Measurements from ENCODE around the gene PRPF38B.
A peak's percentile ranks its signal among the peaks of the same experiment; 100 is the strongest.

PRPF38B gene

GRCh38 chr1:108734171-108734865 is 42.2 kb downstream of the PRPF38B start:
- no peak for DNase-seq (ENCODE audit: low read depth in 1 of 2, low spot score in 1 of 2)
- in situ Hi-C loops (cut with HindIII; ENCODE audit: low pct_unique_long_range_greater_than_20kb, low sequenced_read_pairs) = no loop called here
- TF ChIP-seq JUND (IDR thresholded peaks at IDR 0.05; ENCODE audit: low read depth) = no peak

GRCh38 chr1:108742253-108742652 is 50.1 kb downstream of the PRPF38B start:
- in situ Hi-C loops (cut with HindIII; ENCODE audit: low pct_unique_long_range_greater_than_20kb, low sequenced_read_pairs) = no loop called here
- no peak for TF ChIP-seq JUND (IDR thresholded peaks at IDR 0.05; ENCODE audit: low read depth)
- no peak for DNase-seq (ENCODE audit: low read depth in 1 of 2, low spot score in 1 of 2)

GRCh38 chr1:108745980-108746381 is 53.9 kb downstream of the PRPF38B start:
- no peak for TF ChIP-seq JUND (IDR thresholded peaks at IDR 0.05; ENCODE audit: low read depth)
- in situ Hi-C loops (cut with HindIII; ENCODE audit: low pct_unique_long_range_greater_than_20kb, low sequenced_read_pairs) = no loop called here
- no peak for DNase-seq (ENCODE audit: low read depth in 1 of 2, low spot score in 1 of 2)

- no peak for TF ChIP-seq JUND (IDR thresholded peaks at IDR 0.05; ENCODE audit: low read depth)
- DNase-seq (ENCODE audit: low read depth in 1 of 2, low spot score in 1 of 2) = peak; percentile 77 to 96
- in situ Hi-C loops (cut with HindIII; ENCODE audit: low pct_unique_long_range_greater_than_20kb, low sequenced_read_pairs) = no loop called here
These were observed 54.5 kb downstream of the PRPF38B start, which contains the start of gene STXBP3 for GRCh38 chr1:108746382-108747170. Gene STXBP3, plus strand, starts transcription at chr1:108746674. Its CDS starts 64 bp downstream, at chr1:108746738.

- TF ChIP-seq JUND (IDR thresholded peaks at IDR 0.05; ENCODE audit: low read depth) = no peak
- in situ Hi-C loops (cut with HindIII; ENCODE audit: low pct_unique_long_range_greater_than_20kb, low sequenced_read_pairs) = no loop called here
- DNase-seq (ENCODE audit: low read depth in 1 of 2, low spot score in 1 of 2) = peak; percentile 45 to 72
These were observed 55.2 kb downstream of the PRPF38B start for GRCh38 chr1:108747171-108747850.

GRCh38 chr1:108747898-108748297 is 55.8 kb downstream of the PRPF38B start:
- DNase-seq (ENCODE audit: low read depth in 1 of 2, low spot score in 1 of 2) = no peak
- no peak for TF ChIP-seq JUND (IDR thresholded peaks at IDR 0.05; ENCODE audit: low read depth)
- in situ Hi-C loops (cut with HindIII; ENCODE audit: low pct_unique_long_range_greater_than_20kb, low sequenced_read_pairs) = no loop called here

- in situ Hi-C loops (cut with HindIII; ENCODE audit: low pct_unique_long_range_greater_than_20kb, low sequenced_read_pairs) = no loop called here
These were observed 57.0 kb downstream of the PRPF38B start for GRCh38 chr1:108749081-108749480.

GRCh38 chr1:108750476-108751181 is 58.5 kb downstream of the PRPF38B start:
- DNase-seq (ENCODE audit: low read depth in 1 of 2, low spot score in 1 of 2) = no peak
- in situ Hi-C loops (cut with HindIII; ENCODE audit: low pct_unique_long_range_greater_than_20kb, low sequenced_read_pairs) = no loop called here
- no peak for TF ChIP-seq JUND (IDR thresholded peaks at IDR 0.05; ENCODE audit: low read depth)

More at GRCh38 chr1:108749081-108749480, 57.0 kb downstream of the PRPF38B start:
- DNase-seq (ENCODE audit: low read depth in 1 of 2, low spot score in 1 of 2) = no peak
- TF ChIP-seq JUND (IDR thresholded peaks at IDR 0.05; ENCODE audit: low read depth) = no peak
